Nephron (organoid): ENCODE data around the gene MYO1C.
"Not testable (repeated sequence)": the region's sequence is repeated elsewhere in the genome, so short reads cannot be mapped to it uniquely, and the experiment has no call there.

Source experiments
- H3K27ac Mint-ChIP-seq, 3 experiments: 2 replicates each; pipeline ENCODE4 v1.8.0; 2020; ENCODE audit warnings: mixed read lengths in 3 of 3, mild to moderate bottlenecking in 2 of 3, moderate library complexity in 1 of 3
- H3K27me3 Mint-ChIP-seq: 2 replicates; pipeline ENCODE4 v1.8.0; 2021; ENCODE audit warnings: low read depth, mild to moderate bottlenecking, moderate library complexity, mixed read lengths
- H3K36me3 Mint-ChIP-seq: 2 replicates; pipeline ENCODE4 v1.8.0; 2020; ENCODE audit warnings: low read depth, mixed read lengths
- H3K4me1 Mint-ChIP-seq: 2 replicates; pipeline ENCODE4 v1.8.0; 2020; ENCODE audit warnings: mixed read lengths
- H3K4me3 Mint-ChIP-seq, 3 experiments: 2 replicates each; pipeline ENCODE4 v1.8.0; 2020; ENCODE audit warnings: mild to moderate bottlenecking in 3 of 3, mixed read lengths in 3 of 3, moderate library complexity in 2 of 3
- H3K9me3 Mint-ChIP-seq: 2 replicates; pipeline ENCODE4 v1.8.0; 2020; ENCODE audit warnings: mixed read lengths
- CTCF ChIP-seq, 3 experiments: fragments of 200-600 bp; sonication (generic); IDR thresholded peaks; one replicate each; pipeline ENCODE4 v1.5.0; 2021; ENCODE audit warnings: antibody characterized with exemption in 3 of 3; ENCODE audit not compliant: unreplicated experiment in 3 of 3

MYO1C gene

GRCh38 chr17:1460233-1460632 is 32.3 kb downstream of the MYO1C start:
- no peak overlapping the region for H3K27ac Mint-ChIP-seq
- peaks cover 5% of the 10 kb centered on the region for H3K36me3 Mint-ChIP-seq
- no peak for TF ChIP-seq CTCF (IDR thresholded peaks at IDR 0.05; ENCODE audit: unreplicated experiment in 3 of 3)
- peaks cover under 1% of the 10 kb centered on the region for H3K4me1 Mint-ChIP-seq
- H3K4me3 Mint-ChIP-seq, result no peak overlapping the region
- H3K27me3 Mint-ChIP-seq, result no peaks in the 10 kb centered on the region
- H3K9me3 Mint-ChIP-seq, result no peaks in the 10 kb centered on the region

- Mint-ChIP-seq H3K9me3 (no peaks in the 10 kb centered on the region), H3K4me3 (peak within 1 kb of the TSS; percentile 89 to 98 (median 91)), H3K36me3 (peaks cover 7% of the 10 kb centered on the region), H3K4me1 (peaks cover 17% of the 10 kb centered on the region), H3K27ac (peak within 1 kb of the TSS; percentile 66 to 91 (median 71)), H3K27me3 (no peaks in the 10 kb centered on the region)
- TF ChIP-seq CTCF (IDR thresholded peaks at IDR 0.05; ENCODE audit: unreplicated experiment in 3 of 3), result no peak
Measured at GRCh38 chr17:1455797-1456599, 36.5 kb downstream of the MYO1C start, which contains the start of gene CRK. CRK (minus strand) TSS chr17:1456232; CDS start chr17:1456117, 115 bp downstream.

GRCh38 chr17:1455291-1455796 is 37.1 kb downstream of the MYO1C start:
- Mint-ChIP-seq H3K4me1 (peaks cover 17% of the 10 kb centered on the region), H3K9me3 (no peaks in the 10 kb centered on the region), H3K27me3 (no peaks in the 10 kb centered on the region), H3K36me3 (peaks cover 7% of the 10 kb centered on the region), H3K27ac (peak overlapping the region; percentile 66 to 91 (median 71)), H3K4me3 (peak overlapping the region; percentile 89 to 98 (median 91))
- TF ChIP-seq CTCF (IDR thresholded peaks at IDR 0.05; ENCODE audit: unreplicated experiment in 3 of 3), result peak; percentile 51 to 62 (median 60)

- Mint-ChIP-seq H3K4me1 (peaks cover 17% of the 10 kb centered on the region), H3K9me3 (no peaks in the 10 kb centered on the region), H3K27me3 (no peaks in the 10 kb centered on the region), H3K27ac (peak overlapping the region; percentile 66 to 91 (median 78)), H3K36me3 (peaks cover 10% of the 10 kb centered on the region), H3K4me3 (peak overlapping the region; percentile 89 to 98 (median 91))
- TF ChIP-seq CTCF (IDR thresholded peaks at IDR 0.05; ENCODE audit: unreplicated experiment in 3 of 3), result no peak
Measured at GRCh38 chr17:1454541-1454940, 37.9 kb downstream of the MYO1C start.

- Mint-ChIP-seq H3K4me1 (peaks cover 17% of the 10 kb centered on the region), H3K4me3 (peak overlapping the region; percentile 65 to 91 (median 71)), H3K36me3 (peaks cover 18% of the 10 kb centered on the region), H3K27ac (peak overlapping the region in 1 of 3 experiments; percentile 32)
- not testable (repeated sequence) for H3K27me3 Mint-ChIP-seq, H3K9me3 Mint-ChIP-seq
Measured at GRCh38 chr17:1453694-1454093, 38.8 kb downstream of the MYO1C start.

GRCh38 chr17:1452836-1453235 is 39.6 kb downstream of the MYO1C start:
- no peaks in the 10 kb centered on the region for H3K9me3 Mint-ChIP-seq
- H3K27me3 Mint-ChIP-seq, result no peaks in the 10 kb centered on the region
- H3K4me1 Mint-ChIP-seq, result peaks cover 17% of the 10 kb centered on the region
- peaks cover 19% of the 10 kb centered on the region for H3K36me3 Mint-ChIP-seq
- peak overlapping the region in 1 of 3 experiments; percentile 32 for H3K27ac Mint-ChIP-seq
- no peak for TF ChIP-seq CTCF (IDR thresholded peaks at IDR 0.05; ENCODE audit: unreplicated experiment in 3 of 3)
- peak overlapping the region; percentile 65 to 91 (median 71) for H3K4me3 Mint-ChIP-seq

- peaks cover 20% of the 10 kb centered on the region for H3K4me1 Mint-ChIP-seq
Measured at GRCh38 chr17:1450261-1450660, 42.2 kb downstream of the MYO1C start.

More at GRCh38 chr17:1450261-1450660, 42.2 kb downstream of the MYO1C start:
- H3K9me3 Mint-ChIP-seq, H3K4me3 Mint-ChIP-seq, H3K27ac Mint-ChIP-seq, H3K27me3 Mint-ChIP-seq: not testable (repeated sequence)
- peaks cover 33% of the 10 kb centered on the region for H3K36me3 Mint-ChIP-seq
